ENCODE measurements around the gene AOPEP.

Gene AOPEP

DNA sequence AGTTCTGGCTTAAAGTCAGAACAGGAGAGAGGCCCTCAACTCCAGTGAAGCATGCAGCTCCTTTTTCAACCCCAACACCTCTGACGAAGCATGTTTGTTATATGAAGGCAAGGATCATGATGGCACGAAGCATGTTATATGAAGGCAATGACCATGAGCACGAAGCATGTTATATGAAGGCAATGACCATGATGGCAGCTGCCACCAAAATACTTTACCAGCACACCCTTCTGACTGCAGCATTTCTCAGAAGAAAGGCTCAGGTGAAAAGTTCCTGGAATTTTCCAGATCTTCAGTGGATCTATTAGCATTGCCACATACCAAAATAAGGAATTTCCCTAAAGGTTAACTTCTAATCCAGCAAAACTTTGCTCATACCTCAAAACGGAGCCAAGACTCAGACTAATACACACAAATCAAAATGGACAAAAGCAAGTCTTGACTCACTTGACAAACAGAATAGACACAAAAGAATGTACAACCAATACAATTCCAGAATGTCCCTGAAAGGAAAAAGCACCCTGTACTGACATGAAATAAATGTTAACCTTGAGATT is 373.6 kb downstream of the AOPEP start:
- no peaks in the 10 kb centered on the region for H3K9me3 ChIP-seq (replicated peaks; ENCODE audit: insufficient read depth, low read length)
- no peaks in the 10 kb centered on the region for H4K20me1 ChIP-seq (ENCODE audit: insufficient read depth, low read length)
- H3K4me2 ChIP-seq (ENCODE audit: low read depth, low read length): no peak overlapping the region
- H3K27ac ChIP-seq (ENCODE audit: low read length): no peak overlapping the region
- no peaks in the 10 kb centered on the region for H3F3A ChIP-seq (ENCODE audit: insufficient read depth, low read length)
- H3K36me3 ChIP-seq (replicated peaks; ENCODE audit: insufficient read depth, low read length): no peaks in the 10 kb centered on the region
- H3K9me2 ChIP-seq (replicated peaks; ENCODE audit: insufficient read depth, low read length): no peaks in the 10 kb centered on the region
- no peak for DNase-seq
- no peaks in the 10 kb centered on the region for H3K4me1 ChIP-seq (ENCODE audit: low read length)
- no peaks in the 10 kb centered on the region for H3K79me2 ChIP-seq (ENCODE audit: low read length)
- no peaks in the 10 kb centered on the region for H3K27me3 ChIP-seq (replicated peaks; ENCODE audit: insufficient read depth, low read length)
- no peak overlapping the region for H3K4me3 ChIP-seq (ENCODE audit: low read length)
- no peak overlapping the region for H2AFZ ChIP-seq (ENCODE audit: low read length)
- H3K9ac ChIP-seq (ENCODE audit: low read length): no peak overlapping the region
- TF ChIP-seq EZH2phosphoT487 (IDR thresholded peaks at IDR 0.05; ENCODE audit: low read length) (no peak), EZH2 (optimal IDR thresholded peaks at IDR 0.05; ENCODE audit: low read depth, low read length) (no peak)
- TF ChIP-seq, protein P1, sequence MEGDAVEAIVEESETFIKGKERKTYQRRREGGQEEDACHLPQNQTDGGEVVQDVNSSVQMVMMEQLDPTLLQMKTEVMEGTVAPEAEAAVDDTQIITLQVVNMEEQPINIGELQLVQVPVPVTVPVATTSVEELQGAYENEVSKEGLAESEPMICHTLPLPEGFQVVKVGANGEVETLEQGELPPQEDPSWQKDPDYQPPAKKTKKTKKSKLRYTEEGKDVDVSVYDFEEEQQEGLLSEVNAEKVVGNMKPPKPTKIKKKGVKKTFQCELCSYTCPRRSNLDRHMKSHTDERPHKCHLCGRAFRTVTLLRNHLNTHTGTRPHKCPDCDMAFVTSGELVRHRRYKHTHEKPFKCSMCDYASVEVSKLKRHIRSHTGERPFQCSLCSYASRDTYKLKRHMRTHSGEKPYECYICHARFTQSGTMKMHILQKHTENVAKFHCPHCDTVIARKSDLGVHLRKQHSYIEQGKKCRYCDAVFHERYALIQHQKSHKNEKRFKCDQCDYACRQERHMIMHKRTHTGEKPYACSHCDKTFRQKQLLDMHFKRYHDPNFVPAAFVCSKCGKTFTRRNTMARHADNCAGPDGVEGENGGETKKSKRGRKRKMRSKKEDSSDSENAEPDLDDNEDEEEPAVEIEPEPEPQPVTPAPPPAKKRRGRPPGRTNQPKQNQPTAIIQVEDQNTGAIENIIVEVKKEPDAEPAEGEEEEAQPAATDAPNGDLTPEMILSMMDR (IDR thresholded peaks at IDR 0.05; ENCODE audit: low read length): no peak

DNA sequence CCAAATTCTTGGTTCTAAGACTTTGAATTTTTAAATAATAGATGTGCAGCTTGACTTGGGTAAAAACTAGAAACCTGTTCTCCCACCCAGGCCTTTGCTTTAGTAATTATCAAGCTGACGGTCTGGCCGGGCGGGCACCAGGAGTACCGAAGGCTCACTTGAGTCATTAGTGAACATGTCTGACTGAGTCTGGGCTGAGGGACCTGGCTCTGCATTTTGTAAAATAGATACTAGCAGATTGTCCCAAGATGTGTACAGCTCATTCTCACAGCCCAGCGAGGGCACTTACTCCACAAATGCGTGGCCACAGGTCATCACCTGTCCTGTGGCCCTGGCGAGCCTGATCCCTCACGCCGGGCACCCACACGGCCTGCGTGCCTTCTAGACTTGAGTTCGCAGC is 374.8 kb downstream of the AOPEP start:
- no peak overlapping the region for H3K27ac ChIP-seq (ENCODE audit: low read length)
- no peak for DNase-seq
- TF ChIP-seq EZH2 (optimal IDR thresholded peaks at IDR 0.05; ENCODE audit: low read depth, low read length) (no peak), EZH2phosphoT487 (IDR thresholded peaks at IDR 0.05; ENCODE audit: low read length) (no peak)
- TF ChIP-seq, protein P1 (IDR thresholded peaks at IDR 0.05; ENCODE audit: low read length): no peak

DNA sequence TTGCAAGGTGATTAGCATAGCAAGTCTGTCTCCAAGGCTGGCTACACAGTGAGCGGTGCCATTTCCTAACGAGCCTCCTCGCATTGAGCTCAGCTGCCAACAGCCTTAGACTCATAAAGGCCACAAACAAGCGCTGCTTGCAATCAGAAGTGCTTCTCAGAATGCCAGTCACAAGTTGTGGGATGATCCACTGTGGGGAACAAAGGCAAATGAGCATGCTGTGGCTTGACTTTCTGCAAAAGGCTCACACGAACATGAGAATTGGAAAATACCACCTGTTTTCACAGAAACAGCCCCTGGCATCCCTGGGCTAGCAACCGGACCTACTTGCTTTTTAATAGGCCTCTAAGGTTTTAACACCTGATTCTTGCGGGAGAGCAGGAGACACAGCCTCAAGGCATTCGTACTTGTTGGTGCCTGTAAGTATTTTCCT is 375.5 kb downstream of the AOPEP start:
- no peak overlapping the region for H3K4me2 ChIP-seq (ENCODE audit: low read depth, low read length)
- no peaks in the 10 kb centered on the region for H3K27me3 ChIP-seq (replicated peaks; ENCODE audit: insufficient read depth, low read length)
- no peak overlapping the region for H2AFZ ChIP-seq (ENCODE audit: low read length)
- no peaks in the 10 kb centered on the region for H3K4me1 ChIP-seq (ENCODE audit: low read length)
- no peak overlapping the region for H3K9ac ChIP-seq (ENCODE audit: low read length)
- no peak overlapping the region for H3K27ac ChIP-seq (ENCODE audit: low read length)
- H3F3A ChIP-seq (ENCODE audit: insufficient read depth, low read length): no peaks in the 10 kb centered on the region
- H3K4me3 ChIP-seq (ENCODE audit: low read length): no peak overlapping the region
- no peaks in the 10 kb centered on the region for H3K36me3 ChIP-seq (replicated peaks; ENCODE audit: insufficient read depth, low read length)
- H3K79me2 ChIP-seq (ENCODE audit: low read length): no peaks in the 10 kb centered on the region
- DNase-seq: no peak
- H3K9me2 ChIP-seq (replicated peaks; ENCODE audit: insufficient read depth, low read length): no peaks in the 10 kb centered on the region
- TF ChIP-seq, protein P1 (IDR thresholded peaks at IDR 0.05; ENCODE audit: low read length): no peak
- TF ChIP-seq EZH2phosphoT487 (IDR thresholded peaks at IDR 0.05; ENCODE audit: low read length) (no peak), EZH2 (optimal IDR thresholded peaks at IDR 0.05; ENCODE audit: low read depth, low read length) (no peak)
- no peaks in the 10 kb centered on the region for H4K20me1 ChIP-seq (ENCODE audit: insufficient read depth, low read length)
- no peaks in the 10 kb centered on the region for H3K9me3 ChIP-seq (replicated peaks; ENCODE audit: insufficient read depth, low read length)

More for the DNA sequence above, 374.8 kb downstream of the AOPEP start:
- Histone ChIP-seq H3K9me3 (replicated peaks; ENCODE audit: insufficient read depth, low read length) (no peaks in the 10 kb centered on the region), H3K4me2 (ENCODE audit: low read depth, low read length) (no peak overlapping the region), H2AFZ (ENCODE audit: low read length) (no peak overlapping the region), H3K4me3 (ENCODE audit: low read length) (no peak overlapping the region), H3K9me2 (replicated peaks; ENCODE audit: insufficient read depth, low read length) (no peaks in the 10 kb centered on the region), H3K27me3 (replicated peaks; ENCODE audit: insufficient read depth, low read length) (no peaks in the 10 kb centered on the region), H3K36me3 (replicated peaks; ENCODE audit: insufficient read depth, low read length) (no peaks in the 10 kb centered on the region), H3K9ac (ENCODE audit: low read length) (no peak overlapping the region), H3K4me1 (ENCODE audit: low read length) (no peaks in the 10 kb centered on the region), H3K79me2 (ENCODE audit: low read length) (no peaks in the 10 kb centered on the region), H4K20me1 (ENCODE audit: insufficient read depth, low read length) (no peaks in the 10 kb centered on the region), H3F3A (ENCODE audit: insufficient read depth, low read length) (no peaks in the 10 kb centered on the region)

All from MM.1S (cell line).